ENCODE results near the gene SLC19A2.

GRCh38 chr1:169507413-169507812 is 21.7 kb upstream of the SLC19A2 start:
- TF ChIP-seq CTCF (IDR thresholded peaks at IDR 0.05) (no peak), POLR2A (IDR thresholded peaks at IDR 0.05) (no peak)

Measured in Peyer's patch (tissue), 4 donors.